Ovary (tissue), 3 donors: Measurements from ENCODE around the gene SMCHD1.

ENCODE experiments used
- CTCF ChIP-seq, 3 donors: fragments of 450-650 bp in 2 of 3; fragments of 200-600 bp in 1 of 3; IDR thresholded peaks; one replicate each; pipeline versions ENCODE4 v1.5.1 to v1.8.0; 2016 to 2022; ENCODE audit warnings: antibody characterized with exemption in 3 of 3, mild to moderate bottlenecking in 1 of 3
- EP300 ChIP-seq: sonication (generic); formaldehyde crosslinking; IDR thresholded peaks from one replicate; pipeline ENCODE4 v1.6.1; 2017; ENCODE audit warnings: antibody characterized with exemption
- POLR2A ChIP-seq: fragments of 450-650 bp; IDR thresholded peaks from one replicate; pipeline ENCODE4 v1.6.1; 2017; ENCODE audit warnings: antibody characterized with exemption, mild to moderate bottlenecking, moderate library complexity
- donor health status: DM: no; HTN: no; CAD: no.

GRCh38 chr18:2811416-2811815 is 155.9 kb downstream of the SMCHD1 start:
- no peak for TF ChIP-seq CTCF (IDR thresholded peaks at IDR 0.05)
- TF ChIP-seq EP300: no peak
- TF ChIP-seq POLR2A: no peak
